Right cardiac atrium (tissue), 5 donors: Measurements from ENCODE around the gene BAHCC1. TPM values are rescaled to one million over a fixed set of nuclear protein-coding genes. Genes with fewer than 3 reads are reported as not detected.

Experiments
- ATAC-seq, 2 donors: fragments of 200-7000 bp; cut with Tn5 transposase; one replicate each; pipeline versions ENCODE4 v1.8.0 to v1.9.1; 2020; ENCODE audit warnings: moderate library complexity in 2 of 2, mild to moderate bottlenecking in 1 of 2
- DNase-seq, 3 donors: peaks; one replicate each; pipeline ENCODE4 v3.0.0-alpha.2; 2020
- H3K27ac ChIP-seq: one replicate; pipeline ENCODE4 v1.5.1; 2013; ENCODE audit warnings: mild to moderate bottlenecking, low read length, control low read depth, moderate library complexity
- H3K27me3 ChIP-seq: one replicate; pipeline ENCODE4 v1.6.1; 2013; ENCODE audit not compliant: control insufficient read depth, insufficient read depth
- H3K4me1 ChIP-seq: one replicate; pipeline ENCODE4 v1.6.1; 2013; ENCODE audit warnings: low read length; ENCODE audit not compliant: control insufficient read depth, insufficient read depth
- H3K4me3 ChIP-seq: one replicate; pipeline ENCODE4 v1.5.1; 2013; ENCODE audit warnings: low read length, control low read depth
- H3K9me3 ChIP-seq: one replicate; pipeline ENCODE4 v1.6.1; 2013; ENCODE audit warnings: low read length; ENCODE audit not compliant: control insufficient read depth
- WGBS: extraction: QIAGEN DNeasy Blood & Tissue Kit; methylation state at CpG from one replicate; pipeline ENCODE4 v1.1.7; 2013; 5-methylcytosine and 5-hydroxymethylcytosine counted together
- intact Hi-C, 4 donors: fragments of 100-400 bp; cut with DNase I; formaldehyde crosslinking; loops; one replicate each; pipeline versions ENCODE4 v1.11.0 to v1.14.0; 2022 to 2023
- polyA plus RNA-seq: library from polyadenylated mRNA; stranded (reverse); fragments of 200-250 nt; gene quantifications from one replicate; pipeline ENCODE4 v1.2.3, GENCODE V29; 2013
- total RNA-seq, 4 donors: library from RNA; stranded (reverse); fragmentation: NEBNext Ultra II Directional; extraction: Animal tissue kit (Norgen Biotek cat#: 25700); gene quantifications; one replicate each; pipeline ENCODE4 v1.2.1, GENCODE V29; 2021
- donor health status: healthy with polysubstance abuse.
- donor health status: DM: no; HTN: yes; CAD: no.
- donor health status: DM: no; HTN: no; CAD: no.
- donor health status: DM: no; HTN: yes; CAD: no; lungs with severe emphysema.
- donor health status: DM: yes; HTN: yes; CAD: no.

BAHCC1 gene
- total and polyA plus RNA-seq, 5 donors = 8.3 to 12.8 (median 8.7) TPM

- WGBS = 17% methylated on average over 67 of the region's 67 CpGs
- Histone ChIP-seq H3K4me1 (peaks cover 13% of the 10 kb centered on the region), H3K27me3 (no peaks in the 10 kb centered on the region), H3K27ac (peak overlapping the region; percentile 95), H3K9me3 (no peaks in the 10 kb centered on the region), H3K4me3 (peak overlapping the region; percentile 91)
- intact Hi-C loops = loop anchor here in 3 of 4 donors (5.0 kb wide), 1 partner anchor 82 kb away; no protein-coding TSS in a partner anchor
- peak; percentile 3 to 6 for ATAC-seq
- DNase-seq = peak in 2 of 3 donors; percentile 83 to 84
Observed at GRCh38 chr17:81400154-81400977, 5.1 kb downstream of the BAHCC1 start.

- H3K4me1 ChIP-seq = peaks cover 18% of the 10 kb centered on the region
- WGBS = 38% methylated on average over 20 of the region's 20 CpGs
- no peaks in the 10 kb centered on the region for H3K9me3 ChIP-seq
- ATAC-seq (no peak), DNase-seq (peak in 2 of 3 donors; percentile 75 to 87)
- peak overlapping the region; percentile 95 for H3K27ac ChIP-seq
- H3K27me3 ChIP-seq = no peaks in the 10 kb centered on the region
- peak overlapping the region; percentile 91 for H3K4me3 ChIP-seq
- intact Hi-C loops = loop anchor here in 3 of 4 donors (5.0 kb wide), 1 partner anchor 81 kb away; no protein-coding TSS in a partner anchor
Observed at GRCh38 chr17:81400996-81401722, 5.9 kb downstream of the BAHCC1 start.

GRCh38 chr17:81401723-81402529, 6.7 kb downstream of the BAHCC1 start:
- Histone ChIP-seq H3K4me3 (no peak overlapping the region), H3K4me1 (peaks cover 18% of the 10 kb centered on the region), H3K27ac (peak overlapping the region; percentile 75), H3K27me3 (no peaks in the 10 kb centered on the region), H3K9me3 (no peaks in the 10 kb centered on the region)
- 31% methylated on average over 19 of the region's 19 CpGs for WGBS
- peak; percentile 51 to 84 (median 77) for DNase-seq
- intact Hi-C loops = loop anchor here in 3 of 4 donors (5.0 kb wide), 1 partner anchor 80 kb away; no protein-coding TSS in a partner anchor
- peak; percentile 1 to 4 for ATAC-seq

GRCh38 chr17:81402530-81402941, 7.3 kb downstream of the BAHCC1 start:
- Histone ChIP-seq H3K4me3 (no peak overlapping the region), H3K27me3 (no peaks in the 10 kb centered on the region), H3K9me3 (no peaks in the 10 kb centered on the region), H3K4me1 (peaks cover 18% of the 10 kb centered on the region), H3K27ac (peak overlapping the region; percentile 75)
- DNase-seq (peak in 2 of 3 donors; percentile 62 to 83), ATAC-seq (no peak)
- intact Hi-C loops = loop anchor here in 3 of 4 donors (5.0 kb wide), 1 partner anchor 80 kb away; no protein-coding TSS in a partner anchor
- 42% methylated on average over 9 of the region's 9 CpGs for WGBS

GRCh38 chr17:81402981-81403467, 7.8 kb downstream of the BAHCC1 start:
- H3K27me3 ChIP-seq = no peaks in the 10 kb centered on the region
- no peaks in the 10 kb centered on the region for H3K9me3 ChIP-seq
- no peak overlapping the region for H3K4me3 ChIP-seq
- ATAC-seq (no peak), DNase-seq (peak in 1 of 3 donors; percentile 69)
- WGBS = 64% methylated on average over 9 of the region's 9 CpGs
- intact Hi-C loops = loop anchor here in 3 of 4 donors (5.0 kb wide), 1 partner anchor 79 kb away; no protein-coding TSS in a partner anchor
- peaks cover 18% of the 10 kb centered on the region for H3K4me1 ChIP-seq
- peak overlapping the region; percentile 73 for H3K27ac ChIP-seq

- H3K4me3 ChIP-seq = peak overlapping the region; percentile 31
- DNase-seq = peak in 1 of 3 donors; percentile 70
- H3K27me3 ChIP-seq = no peaks in the 10 kb centered on the region
- H3K9me3 ChIP-seq = no peaks in the 10 kb centered on the region
- WGBS = 26% methylated on average over 39 of the region's 39 CpGs
- H3K4me1 ChIP-seq = peaks cover 18% of the 10 kb centered on the region
- H3K27ac ChIP-seq = peak overlapping the region; percentile 84
- no peak for ATAC-seq
- intact Hi-C loops = loop anchor here in 3 of 4 donors (5.0 kb wide), 1 partner anchor 78 kb away; no protein-coding TSS in a partner anchor
Observed at GRCh38 chr17:81403671-81404534, 8.6 kb downstream of the BAHCC1 start.

- peaks cover 18% of the 10 kb centered on the region for H3K4me1 ChIP-seq
- ATAC-seq = peak in 1 of 2 donors; percentile 7
- no peaks in the 10 kb centered on the region for H3K27me3 ChIP-seq
Observed at GRCh38 chr17:81404558-81405165, 9.4 kb downstream of the BAHCC1 start.

GRCh38 chr17:81405411-81405872, 10.2 kb downstream of the BAHCC1 start:
- Histone ChIP-seq H3K4me1 (peaks cover 18% of the 10 kb centered on the region), H3K27ac (peak overlapping the region; percentile 68), H3K4me3 (no peak overlapping the region), H3K9me3 (no peaks in the 10 kb centered on the region), H3K27me3 (no peaks in the 10 kb centered on the region)
- ATAC-seq = peak; percentile 62 to 64
- intact Hi-C loops = no loop called here
- DNase-seq = peak; percentile 82 to 89 (median 89)
- 28% methylated on average over 7 of the region's 7 CpGs for WGBS

More at GRCh38 chr17:81404558-81405165, 9.4 kb downstream of the BAHCC1 start:
- Histone ChIP-seq H3K4me3 (no peak overlapping the region), H3K9me3 (no peaks in the 10 kb centered on the region), H3K27ac (peak overlapping the region; percentile 68)
- 29% methylated on average over 11 of the region's 11 CpGs for WGBS
- intact Hi-C loops = loop anchor here in 3 of 4 donors (5.0 kb wide), 1 partner anchor 78 kb away; no protein-coding TSS in a partner anchor
- DNase-seq = no peak
